NCI-H345 treated with DMSO at 0.1 percent for 48 hours (cell line): ENCODE measurements around the gene MRPL28.
"Not testable (repeated sequence)": the region's sequence is repeated elsewhere in the genome, so short reads cannot be mapped to it uniquely, and the experiment has no call there.

ENCODE experiments used
- DNase-seq: peaks from one replicate; lab custom pipeline; 2025; ENCODE audit not compliant: unreplicated experiment; lab: John Stamatoyannopoulos, UW

MRPL28 gene

DNA sequence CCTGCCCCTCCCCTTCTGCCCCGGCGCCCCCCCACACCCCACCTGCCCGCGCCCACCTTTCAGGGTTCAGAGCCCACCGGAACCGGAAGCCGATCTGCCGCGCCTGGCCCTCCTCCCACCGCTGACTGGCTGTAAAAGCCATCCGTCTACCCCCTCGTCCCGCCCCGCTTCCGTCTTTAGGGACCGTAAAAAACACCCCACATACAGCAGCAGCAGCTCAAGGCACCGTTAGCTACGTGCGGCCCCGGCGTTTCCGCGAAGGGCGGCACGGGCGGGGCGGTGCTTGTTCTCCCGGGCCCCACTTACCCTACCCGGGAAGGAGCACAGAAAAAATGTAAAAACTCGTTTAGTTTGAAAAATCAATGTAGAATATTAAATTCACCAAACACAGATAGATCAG, at the start of gene MRPL28:
TSS of gene MRPL28 (minus strand) at position 96 of the 400 bp plus-strand sequence. CDS start 320 bp downstream, outside the sequence.
- peak; percentile 81 for DNase-seq

DNA sequence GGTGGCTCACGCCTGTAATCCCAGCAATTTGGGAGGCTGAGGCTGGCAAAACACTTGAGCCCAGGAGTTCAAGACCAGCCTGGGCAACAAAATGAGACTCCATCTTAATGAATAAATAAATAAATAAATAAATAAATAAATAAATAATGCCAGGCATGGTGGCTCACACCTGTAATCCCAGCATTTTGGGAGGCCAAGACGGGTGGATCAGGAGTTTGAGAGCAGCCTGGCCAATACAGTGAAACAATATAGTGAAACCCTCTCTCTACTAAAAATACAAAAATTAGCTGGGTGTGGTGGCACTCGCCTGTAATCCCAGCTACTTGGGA, 44.8 kb upstream of the MRPL28 start:
- DNase-seq = not testable (repeated sequence)

DNA sequence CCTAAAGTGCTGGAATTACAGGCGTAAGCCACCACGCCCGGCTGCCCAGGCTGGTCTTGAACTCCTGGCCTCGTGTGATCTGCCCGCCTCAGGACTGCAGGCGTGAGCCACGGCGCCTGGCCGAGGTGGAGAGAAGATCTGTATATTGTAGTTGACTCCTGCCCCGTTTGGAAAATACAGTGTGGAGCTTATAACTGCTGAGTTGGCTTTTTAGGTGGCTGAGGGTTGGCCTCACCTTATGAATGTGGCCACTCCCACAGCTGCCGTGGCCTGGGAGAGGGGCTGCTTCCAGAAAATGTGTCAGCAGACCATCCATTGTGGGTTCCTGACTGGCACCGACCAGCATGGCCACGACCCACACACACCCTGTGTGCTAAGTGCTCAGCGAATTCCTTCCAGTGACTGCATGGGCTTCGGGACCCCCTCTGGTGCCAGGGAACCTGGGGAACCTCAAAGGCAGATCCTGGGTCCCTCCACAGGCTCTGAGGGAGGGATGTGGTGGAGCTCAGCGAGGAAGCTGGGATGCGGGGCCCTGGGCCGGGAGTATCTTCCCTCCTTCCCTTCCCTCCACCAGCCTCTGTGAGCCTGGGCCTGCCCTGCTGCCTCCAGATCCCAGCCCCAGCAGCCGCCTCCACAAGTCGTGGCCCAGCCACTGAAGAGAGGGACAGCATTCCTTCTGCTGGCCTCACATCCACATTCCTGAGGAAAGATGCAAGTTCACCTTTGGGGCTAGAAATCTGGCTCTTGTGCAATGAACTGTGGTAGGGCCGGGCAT, 44.2 kb upstream of the MRPL28 start:
- DNase-seq = no peak

DNA sequence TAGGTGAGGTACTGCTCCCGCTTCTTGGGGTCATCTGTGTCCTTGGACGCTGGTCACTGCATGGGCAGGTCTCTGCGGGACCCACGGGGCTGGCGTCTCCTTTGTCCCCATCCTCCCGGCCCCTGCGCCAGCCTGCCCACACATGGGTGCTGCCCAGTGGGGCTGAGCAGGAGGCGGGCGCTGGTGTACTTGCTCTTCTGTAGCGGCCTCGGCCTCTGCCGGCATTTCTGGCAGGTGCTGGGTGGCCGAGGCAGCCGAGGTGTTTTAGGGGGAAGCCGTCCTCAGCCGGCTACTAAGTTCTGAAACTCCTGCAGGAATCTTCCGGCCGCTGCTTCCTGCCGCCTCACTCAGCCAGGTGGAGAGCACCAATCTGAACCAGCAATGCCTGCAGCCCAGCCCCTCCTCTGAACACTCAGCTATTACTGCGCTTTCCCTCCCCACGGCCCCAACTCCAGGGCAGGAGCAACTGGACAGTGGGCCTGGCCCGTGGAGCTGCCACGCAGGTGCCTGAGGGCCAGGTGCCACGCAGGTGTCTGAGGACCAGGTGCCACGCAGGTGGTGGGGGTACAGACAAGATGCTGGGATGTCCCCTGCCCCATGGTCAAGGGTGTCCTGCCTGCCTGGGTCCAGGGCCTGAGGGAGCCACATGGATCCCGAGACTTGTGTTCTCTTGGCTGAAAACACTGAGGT, 41.4 kb upstream of the MRPL28 start:
- no peak for DNase-seq

DNA sequence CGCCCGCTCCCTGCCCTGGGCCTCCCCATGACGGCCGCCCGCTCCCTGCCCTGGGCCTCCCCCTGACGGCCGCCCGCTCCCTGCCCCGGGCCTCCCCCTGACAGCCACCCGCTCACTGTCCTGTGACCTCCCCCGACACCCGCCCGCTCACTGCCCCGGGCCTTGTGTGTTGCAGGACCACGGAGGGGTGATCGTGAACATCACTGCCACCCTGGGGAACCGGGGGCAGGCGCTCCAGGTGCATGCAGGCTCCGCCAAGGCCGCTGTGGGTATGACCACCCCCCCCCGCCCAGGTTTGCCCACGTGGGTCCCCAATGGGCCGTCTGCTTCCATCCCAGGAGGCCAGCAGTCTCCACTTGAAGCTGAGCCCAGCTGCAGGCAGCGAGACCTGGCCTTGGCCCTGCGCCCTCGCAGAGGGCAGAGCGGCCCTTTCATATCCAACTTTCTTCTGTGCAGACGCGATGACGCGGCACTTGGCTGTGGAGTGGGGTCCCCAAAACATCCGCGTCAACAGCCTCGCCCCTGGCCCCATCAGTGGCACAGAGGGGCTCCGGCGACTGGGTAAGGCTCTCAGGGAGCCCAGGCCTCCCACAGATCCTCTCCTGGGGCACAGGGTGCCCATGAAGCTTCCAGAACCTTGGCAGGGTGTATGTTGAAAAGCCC, 40.3 kb upstream of the MRPL28 start:
- no peak for DNase-seq

DNA sequence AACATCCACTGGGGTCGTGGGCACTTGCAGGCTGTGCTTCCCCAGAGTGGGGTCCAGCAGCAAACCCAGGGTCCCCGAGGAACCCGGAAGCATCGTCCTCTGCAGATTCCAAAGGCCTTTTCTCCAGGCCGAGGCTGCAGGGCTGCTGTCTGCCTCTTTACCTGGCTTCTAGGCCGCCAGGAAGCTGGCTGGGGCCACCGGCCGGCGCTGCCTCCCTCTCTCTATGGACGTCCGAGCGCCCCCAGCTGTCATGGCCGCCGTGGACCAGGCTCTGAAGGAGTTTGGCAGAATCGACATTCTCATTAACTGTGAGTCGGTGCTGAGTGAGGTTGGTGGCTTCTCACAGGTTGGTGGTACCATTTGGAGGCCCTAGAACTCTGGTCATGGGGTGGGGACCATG, 36.9 kb upstream of the MRPL28 start:
- no peak for DNase-seq

DNA sequence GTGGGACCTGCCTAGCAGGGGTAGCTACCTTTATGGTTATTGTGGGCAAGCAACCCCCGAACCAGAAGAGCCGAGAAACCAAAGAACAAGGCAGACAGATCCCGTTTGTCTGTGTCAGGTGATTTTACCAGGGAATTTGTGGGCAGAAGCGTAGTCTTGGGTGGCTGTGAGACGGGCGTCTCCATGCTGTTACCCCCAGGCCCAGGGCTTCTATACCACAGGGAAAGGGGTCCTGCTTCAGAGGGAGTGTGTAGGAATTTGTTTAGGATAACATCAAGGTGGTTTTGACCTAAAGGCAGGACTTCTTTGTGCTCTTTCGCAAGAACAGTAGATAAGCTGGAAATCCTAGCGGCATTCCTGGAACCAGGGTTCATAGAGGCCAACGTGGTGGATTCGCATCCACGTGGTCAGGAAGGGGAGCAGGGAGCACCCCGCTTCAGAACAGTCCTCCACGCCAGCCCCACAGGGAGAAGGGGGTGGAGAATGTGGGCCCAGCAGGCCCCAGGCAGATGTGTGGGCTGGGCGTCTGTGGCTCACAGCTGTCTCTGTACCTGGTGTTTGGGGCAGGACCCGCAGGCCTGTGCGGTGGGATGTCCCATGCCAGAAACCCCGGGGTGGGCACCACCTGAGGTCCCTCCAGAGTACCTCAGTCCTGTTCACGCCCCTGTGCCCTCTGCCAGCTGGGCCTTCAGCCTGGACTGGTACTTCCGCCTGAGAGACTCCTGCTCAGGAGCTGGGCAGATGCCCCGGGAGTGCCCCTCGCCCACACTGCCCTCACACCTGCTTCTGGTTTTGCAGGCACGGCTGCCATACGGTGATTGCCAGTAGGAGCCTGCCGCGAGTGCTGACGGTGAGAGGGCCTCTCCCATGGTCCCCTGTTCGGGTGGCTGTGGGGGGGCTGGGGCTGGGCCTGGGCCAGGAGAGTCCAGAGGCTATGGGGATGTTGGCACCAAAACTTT, 35.5 kb upstream of the MRPL28 start:
- DNase-seq = no peak

DNA sequence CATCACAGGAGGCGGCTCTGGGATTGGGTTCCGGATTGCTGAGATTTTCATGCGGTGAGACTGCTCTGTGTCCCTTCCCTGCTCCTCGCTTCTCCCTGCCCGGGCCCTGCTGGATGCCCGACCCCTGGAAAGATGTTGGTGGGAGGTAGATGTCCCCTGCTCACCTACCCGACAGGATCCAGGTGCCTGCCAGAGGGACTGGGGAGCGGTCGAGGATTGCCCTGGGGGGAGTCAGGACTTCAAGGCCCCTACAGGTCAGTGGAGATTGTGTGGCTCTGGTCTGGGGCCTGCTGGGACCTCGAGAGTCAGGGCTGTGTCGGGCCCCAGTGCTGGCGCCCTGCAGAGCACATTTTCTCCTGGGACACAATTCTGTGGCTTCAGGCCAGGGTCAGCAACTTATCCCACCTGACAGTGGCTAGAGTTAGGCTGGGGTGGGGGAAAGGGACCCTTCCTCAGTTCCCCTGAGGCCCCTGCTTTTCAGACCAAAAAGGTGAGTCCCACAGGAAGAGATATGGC, 34.7 kb upstream of the MRPL28 start:
- DNase-seq = no peak

DNA sequence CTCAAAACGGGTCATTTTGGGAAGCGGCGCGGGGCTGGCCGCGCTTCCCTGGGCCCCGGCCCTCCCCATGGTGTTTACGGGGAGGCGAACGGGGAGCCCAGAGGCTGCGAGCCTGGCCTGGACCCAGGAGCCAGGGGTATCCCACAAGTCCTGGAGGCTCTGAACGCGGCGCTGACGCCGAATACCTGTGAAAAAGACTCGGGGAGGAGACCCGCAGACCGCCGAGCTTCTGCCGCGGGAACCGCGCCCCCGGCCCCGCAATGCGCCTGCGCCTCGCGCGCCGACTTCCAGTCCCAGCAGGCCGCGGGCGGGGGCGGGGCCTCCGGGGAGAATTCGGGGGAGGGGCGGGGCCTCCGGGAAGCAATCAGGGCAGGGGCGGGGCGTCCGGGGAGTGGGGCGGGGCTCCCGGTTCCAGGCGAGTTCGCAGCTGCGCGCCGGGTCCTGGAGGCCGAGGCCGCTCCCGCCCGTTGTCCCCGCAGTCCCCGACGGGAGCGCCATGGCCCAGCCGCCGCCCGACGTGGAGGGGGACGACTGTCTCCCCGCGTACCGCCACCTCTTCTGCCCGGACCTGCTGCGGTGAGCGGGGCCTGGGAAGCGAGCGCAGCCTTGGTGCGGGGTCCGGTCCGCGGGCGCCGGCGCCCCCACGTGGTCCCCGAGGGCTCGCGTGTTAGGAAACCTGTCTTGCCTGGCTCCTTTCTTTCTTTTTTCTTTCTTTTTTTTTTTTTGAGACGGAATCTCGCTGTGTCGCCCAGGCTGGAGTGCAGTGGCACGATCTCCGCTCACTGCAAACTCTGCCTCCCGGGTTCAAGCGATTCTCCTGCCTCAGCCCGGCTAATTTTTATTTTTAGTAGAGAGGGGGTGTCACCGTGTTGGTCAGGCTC, 31.4 kb upstream of the MRPL28 start, which contains the start of gene DECR2:
TSS of gene DECR2 (plus strand) at position 418 of the 881 bp plus-strand sequence. CDS start at position 497, 79 bp downstream.
- DNase-seq = peak; percentile 78

DNA sequence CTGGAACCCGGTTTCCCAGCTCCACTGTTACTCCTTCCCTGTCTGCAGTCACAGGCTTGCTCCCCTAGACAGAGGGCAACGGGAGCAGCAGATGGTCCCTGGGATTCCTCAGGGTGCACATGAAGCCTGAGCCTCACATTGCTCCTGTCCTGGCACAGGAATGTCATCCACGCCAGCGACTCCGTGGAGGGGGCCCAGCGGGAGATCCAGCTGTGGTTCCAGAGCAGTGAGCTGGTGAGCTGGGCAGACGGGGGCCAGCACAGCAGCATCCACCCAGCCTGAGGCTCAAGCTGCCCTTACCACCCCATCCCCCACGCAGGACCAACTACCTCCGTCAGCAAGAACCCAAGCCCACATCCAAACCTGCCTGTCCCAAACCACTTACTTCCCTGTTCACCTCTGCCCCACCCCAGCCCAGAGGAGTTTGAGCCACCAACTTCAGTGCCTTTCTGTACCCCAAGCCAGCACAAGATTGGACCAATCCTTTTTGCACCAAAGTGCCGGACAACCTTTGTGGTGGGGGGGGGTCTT, 29.8 kb upstream of the MRPL28 start:
- DNase-seq = no peak

DNA sequence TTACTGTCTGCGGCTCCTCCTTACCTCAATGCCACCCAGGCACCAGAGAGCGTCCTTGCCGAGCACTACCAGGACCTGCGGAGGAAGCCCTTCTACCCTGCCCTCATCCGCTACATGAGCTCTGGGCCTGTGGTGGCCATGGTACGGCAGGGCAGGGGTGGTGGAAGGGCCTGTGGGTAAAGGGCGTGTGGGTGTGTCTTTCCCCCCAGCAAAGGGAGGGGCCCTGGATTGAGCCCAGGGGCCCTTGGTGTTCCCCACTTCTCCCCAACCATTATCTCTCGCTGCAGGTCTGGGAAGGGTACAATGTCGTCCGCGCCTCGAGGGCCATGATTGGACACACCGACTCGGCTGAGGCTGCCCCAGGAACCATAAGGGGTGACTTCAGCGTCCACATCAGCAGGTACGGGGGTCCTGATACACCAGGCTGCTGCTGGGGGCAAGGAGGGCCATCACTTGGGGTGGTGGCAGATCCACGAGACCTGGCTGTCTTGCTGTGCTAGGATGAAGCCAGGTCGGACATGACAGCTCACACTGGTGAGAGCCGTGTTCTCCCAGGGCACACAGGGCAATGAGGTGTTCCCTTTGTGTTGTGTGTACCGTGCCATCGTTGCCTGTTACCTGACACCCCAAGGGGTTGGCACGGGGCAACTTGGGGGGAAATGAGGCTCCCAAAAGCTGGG, 29.1 kb upstream of the MRPL28 start:
- DNase-seq = no peak

DNA sequence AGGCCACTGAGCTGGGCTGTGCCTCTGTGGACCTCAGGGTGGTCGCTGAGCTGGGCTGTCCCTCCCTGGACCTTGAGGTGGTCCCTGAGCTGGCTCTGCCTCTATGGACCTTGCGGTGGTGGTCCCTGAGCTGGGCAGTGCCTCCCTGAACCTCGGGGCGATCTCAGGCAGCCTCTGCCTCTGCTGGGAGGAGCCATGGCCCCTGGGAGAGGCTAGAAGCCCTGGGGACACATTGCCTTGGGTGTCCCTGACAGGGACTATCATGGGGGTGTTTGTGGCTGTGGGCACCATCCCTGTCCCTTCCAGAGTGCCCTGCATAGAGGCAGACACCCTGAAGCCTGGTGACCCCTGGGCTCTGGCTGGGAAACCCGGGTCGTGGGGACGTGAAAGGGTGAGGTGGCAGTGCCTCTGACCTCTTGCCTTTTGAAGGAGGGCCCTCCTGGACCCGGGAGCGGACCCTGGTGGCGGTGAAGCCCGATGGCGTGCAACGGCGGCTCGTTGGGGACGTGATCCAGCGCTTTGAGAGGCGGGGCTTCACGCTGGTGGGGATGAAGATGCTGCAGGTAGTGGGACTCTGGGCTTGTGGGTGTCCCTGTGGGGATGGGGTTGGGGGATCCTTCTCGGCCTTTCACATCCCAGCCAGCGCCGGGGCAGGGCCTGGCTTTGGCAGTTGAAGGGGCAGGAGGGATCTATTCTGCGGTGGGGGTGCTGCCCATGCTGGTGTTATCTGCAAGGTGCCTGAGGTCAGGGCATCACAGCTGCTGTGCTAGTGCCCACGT, 28.4 kb upstream of the MRPL28 start:
- DNase-seq = no peak

DNA sequence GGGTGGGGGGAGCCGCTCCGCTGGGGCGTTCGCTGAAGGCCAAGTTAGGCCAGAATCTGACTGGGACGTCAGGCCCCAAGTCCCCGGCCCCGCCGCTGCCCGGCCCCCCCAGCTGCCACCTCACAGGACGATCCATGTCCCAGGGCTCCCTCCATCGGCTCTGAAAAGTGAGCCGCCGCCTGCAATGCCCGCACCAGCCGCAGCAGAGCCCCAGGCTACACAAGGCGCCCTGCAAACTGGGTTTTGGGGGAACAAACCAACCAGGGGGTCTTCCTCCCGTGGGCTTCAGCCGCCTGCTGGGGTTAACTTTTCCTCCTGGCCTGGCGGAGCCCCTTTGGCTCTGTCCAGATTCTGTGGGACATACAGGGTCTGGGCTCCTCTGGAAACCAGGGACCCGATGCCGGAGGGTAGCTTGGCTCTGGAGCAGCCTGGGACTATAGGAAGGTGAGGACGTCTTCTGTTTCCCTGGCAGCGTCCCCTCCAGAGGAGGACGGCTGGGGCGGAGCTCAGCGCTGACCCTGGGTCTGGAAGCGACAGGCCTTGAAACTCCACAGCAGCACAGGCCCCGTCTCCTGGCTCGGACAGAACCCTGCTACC, 27.5 kb upstream of the MRPL28 start:
- no peak for DNase-seq

DNA sequence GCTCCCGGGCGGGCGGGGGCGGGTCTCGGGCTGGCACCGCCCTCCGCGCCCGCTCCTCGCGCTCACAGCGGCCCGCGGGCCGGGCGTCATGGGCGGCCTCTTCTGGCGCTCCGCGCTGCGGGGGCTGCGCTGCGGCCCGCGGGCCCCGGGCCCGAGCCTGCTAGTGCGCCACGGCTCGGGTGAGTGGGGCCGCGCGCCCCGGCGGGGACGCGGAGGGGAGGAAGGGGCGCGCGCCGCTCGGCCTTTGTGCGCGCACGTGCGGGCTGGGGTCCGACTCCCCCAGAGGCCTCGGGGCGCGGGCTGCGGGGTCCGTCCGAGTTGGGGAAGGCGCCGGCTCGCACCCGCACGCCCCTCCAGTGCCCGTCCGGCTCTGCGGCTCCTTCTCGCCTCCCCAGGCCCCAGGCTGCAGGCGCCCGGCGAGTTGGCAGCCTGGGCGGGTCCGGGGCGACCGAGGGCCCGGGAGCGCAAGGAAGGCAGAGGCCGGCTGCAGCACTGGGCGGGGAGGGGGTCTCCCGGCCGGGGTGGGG, 26.9 kb upstream of the MRPL28 start, which contains the start of gene NME4:
TSS of gene NME4 (plus strand) at position 65 of the 527 bp plus-strand sequence. CDS start at position 89, 24 bp downstream.
- DNase-seq = no peak

DNA sequence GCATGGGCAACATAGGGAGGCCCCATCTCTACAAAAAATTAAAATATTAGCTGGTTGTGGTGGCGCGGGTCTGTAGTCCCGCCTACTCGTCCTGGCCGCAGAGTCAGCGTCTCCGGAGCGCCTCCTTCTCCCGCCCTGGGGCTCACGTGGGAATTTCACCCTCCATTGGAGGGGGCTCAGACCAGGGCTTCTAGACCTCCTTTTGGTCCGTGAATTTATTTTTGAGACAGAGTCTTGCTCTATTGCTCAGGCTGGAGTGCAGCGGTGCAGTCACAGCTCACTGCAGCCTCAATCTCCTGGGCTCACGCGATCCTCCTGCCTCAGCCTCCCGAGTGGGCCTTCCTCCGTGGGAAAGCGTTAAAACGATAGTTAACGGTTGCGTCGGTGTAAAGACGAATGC, 26.3 kb upstream of the MRPL28 start:
- DNase-seq = no peak

DNA sequence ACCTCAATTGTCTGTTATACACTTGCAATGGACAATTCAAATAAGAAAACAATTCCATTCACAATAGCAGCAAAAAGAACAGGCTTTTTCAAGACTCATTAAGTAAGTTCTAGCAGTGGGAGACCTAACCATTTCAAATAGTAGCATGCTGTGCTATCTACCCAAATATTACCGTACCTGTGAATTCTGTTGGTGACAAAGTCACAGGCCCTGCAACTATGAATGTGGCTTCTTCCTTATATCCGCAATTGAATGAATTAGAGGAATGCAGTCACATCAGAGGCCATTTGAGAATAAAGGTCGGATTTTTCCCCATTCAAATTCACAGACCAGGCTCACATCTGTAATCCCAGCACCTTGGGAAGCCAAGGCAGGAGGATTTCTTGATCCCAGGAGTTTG, 25.9 kb upstream of the MRPL28 start:
- DNase-seq = peak; percentile 91

DNA sequence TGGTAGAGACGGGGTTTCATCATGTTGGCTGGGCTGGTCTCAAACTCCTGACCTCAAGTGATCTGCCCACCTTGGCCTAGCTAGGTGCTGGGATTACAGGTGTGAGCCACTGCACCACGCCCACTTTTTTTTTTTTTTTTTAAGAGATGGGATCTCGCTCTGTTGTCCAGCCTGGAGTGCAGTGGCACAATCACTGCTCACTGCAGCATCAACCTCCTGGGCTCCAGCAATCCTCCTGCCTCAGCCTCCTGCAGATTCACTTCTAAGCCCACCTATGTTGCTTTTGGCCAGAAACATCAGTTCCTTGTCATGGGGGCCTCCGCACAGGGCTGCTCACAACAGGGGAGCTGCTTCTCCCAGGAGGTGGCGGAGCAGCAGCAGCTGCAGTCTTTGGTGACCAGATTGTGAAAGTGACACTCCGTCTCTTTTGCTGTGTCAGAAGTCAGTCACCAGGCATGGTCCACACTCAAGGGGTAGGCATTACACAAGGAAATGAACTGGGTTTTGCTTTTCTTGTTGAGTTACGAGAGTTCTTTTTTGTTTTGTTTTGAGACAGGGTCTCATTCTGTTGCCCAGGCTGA, 22.2 kb upstream of the MRPL28 start:
- no peak for DNase-seq
